Left renal pelvis (tissue), 4 donors: ENCODE data around the gene HIF3A. TPM values are rescaled to one million over a fixed set of nuclear protein-coding genes. Genes with fewer than 3 reads are reported as not detected.

Experiments
- polyA plus RNA-seq, 4 donors: library from polyadenylated mRNA; unstranded; fragments of 120-200 nt; gene quantifications; one replicate each; pipeline ENCODE4 v1.2.1, GENCODE V29; 2013; ENCODE audit not compliant: insufficient read length in 4 of 4

HIF3A gene
- polyA plus RNA-seq, 4 donors, result 25.9 to 66.4 (median 37.3) TPM

Other genes with a start within 250 kb of the HIF3A start
- not detected for gene IGFL3, start 172.4 kb upstream of the HIF3A start, polyA plus RNA-seq
- gene IGFL2, start 148.8 kb upstream of the HIF3A start, polyA plus RNA-seq, result under 1 TPM in 1 of 4 donors, not detected in 3; 0.13 TPM
- gene IGFL1, start 67.3 kb upstream of the HIF3A start, polyA plus RNA-seq, result not detected
- 100 to 1,000 TPM in 2 of 4 donors, 10 to 100 TPM in 2; 73.0 to 111 (median 103) TPM for gene PPP5C, start 50.0 kb downstream of the HIF3A start, polyA plus RNA-seq
- gene CCDC8, start 116.5 kb downstream of the HIF3A start, polyA plus RNA-seq, result 10 to 100 TPM; 50.7 to 94.6 (median 58.5) TPM
- gene PNMA8C, start 131.9 kb downstream of the HIF3A start, polyA plus RNA-seq, result 1 to 10 TPM in 1 of 4 donors, under 1 TPM in 3; 0.50 to 6.7 (median 0.73) TPM
- 10 to 100 TPM; 47.1 to 71.7 (median 60.4) TPM for gene PNMA8A, start 174.5 kb downstream of the HIF3A start, polyA plus RNA-seq
- 1 to 10 TPM; 3.3 to 8.1 (median 5.0) TPM for gene PNMA8B, start 198.8 kb downstream of the HIF3A start, polyA plus RNA-seq